ENCODE measurements around the gene TEFM.
"Not testable (repeated sequence)": the region's sequence is repeated elsewhere in the genome, so short reads cannot be mapped to it uniquely, and the experiment has no call there.

Gene TEFM

DNA sequence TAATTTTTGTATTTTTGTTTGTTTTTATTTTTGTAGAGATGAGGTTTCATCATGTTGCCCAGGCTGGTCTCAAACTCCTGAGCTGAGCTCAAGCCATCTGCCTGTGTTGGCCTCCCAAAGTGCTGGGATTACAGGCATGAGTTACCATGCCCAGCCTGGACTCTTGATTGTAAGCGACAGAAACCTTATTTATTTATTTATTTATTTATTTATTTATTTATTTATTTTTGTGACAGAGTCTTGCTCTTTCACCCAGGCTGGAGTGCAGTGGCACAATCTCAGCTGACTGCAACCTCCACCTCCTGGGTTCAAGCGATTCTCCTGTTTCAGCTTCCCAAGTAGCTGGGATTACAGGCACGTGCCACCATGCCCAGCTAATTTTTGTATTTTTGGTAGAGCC is 23.8 kb upstream of the TEFM start:
- H3K9me3 ChIP-seq (ENCODE audit: low read length); H3K4me1 ChIP-seq (ENCODE audit: insufficient read depth, low read length); H3K27me3 ChIP-seq (ENCODE audit: insufficient read depth, low read length): not testable (repeated sequence)

DNA sequence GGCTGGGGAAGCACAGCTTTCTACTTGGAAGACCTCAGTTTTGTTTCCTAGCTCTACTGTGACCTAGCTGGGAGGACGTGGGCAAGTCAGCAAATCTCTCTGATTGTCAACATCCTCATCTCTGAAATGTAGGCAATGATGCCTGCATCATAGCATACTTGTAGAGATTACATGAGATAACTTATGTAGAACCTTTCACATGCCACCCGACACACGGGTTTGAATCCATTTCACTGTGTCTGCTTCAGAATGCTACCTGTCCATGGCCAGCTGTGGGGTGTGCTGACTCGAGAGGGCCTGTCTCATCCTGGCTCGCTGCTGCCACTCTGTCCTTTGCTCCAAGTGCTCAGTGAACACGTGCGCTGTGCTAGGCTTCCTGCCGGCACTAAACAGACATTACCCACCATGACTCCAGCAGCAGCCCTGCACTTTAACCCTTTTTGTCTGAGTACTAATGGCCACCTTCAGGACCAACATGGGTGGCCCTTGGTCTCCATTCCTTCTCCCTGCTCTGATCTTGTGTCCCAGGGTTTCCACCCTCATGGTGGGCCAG is 23.1 kb upstream of the TEFM start:
- H2AFZ ChIP-seq (ENCODE audit: low read depth, low read length) = no peak overlapping the region
- no peaks in the 10 kb centered on the region for H3K36me3 ChIP-seq (ENCODE audit: insufficient read depth, low read length)
- H3K27me3 ChIP-seq (ENCODE audit: insufficient read depth, low read length) = peaks cover 4% of the 10 kb centered on the region
- H3K4me1 ChIP-seq (ENCODE audit: insufficient read depth, low read length) = no peaks in the 10 kb centered on the region
- no peaks in the 10 kb centered on the region for H3K9me3 ChIP-seq (ENCODE audit: low read length)
- H3K4me3 ChIP-seq (ENCODE audit: low read length) = no peak overlapping the region

More for the DNA sequence above, 23.8 kb upstream of the TEFM start:
- not testable (repeated sequence) for H3K36me3 ChIP-seq (ENCODE audit: insufficient read depth, low read length); H2AFZ ChIP-seq (ENCODE audit: low read depth, low read length); H3K4me3 ChIP-seq (ENCODE audit: low read length)

DNA sequence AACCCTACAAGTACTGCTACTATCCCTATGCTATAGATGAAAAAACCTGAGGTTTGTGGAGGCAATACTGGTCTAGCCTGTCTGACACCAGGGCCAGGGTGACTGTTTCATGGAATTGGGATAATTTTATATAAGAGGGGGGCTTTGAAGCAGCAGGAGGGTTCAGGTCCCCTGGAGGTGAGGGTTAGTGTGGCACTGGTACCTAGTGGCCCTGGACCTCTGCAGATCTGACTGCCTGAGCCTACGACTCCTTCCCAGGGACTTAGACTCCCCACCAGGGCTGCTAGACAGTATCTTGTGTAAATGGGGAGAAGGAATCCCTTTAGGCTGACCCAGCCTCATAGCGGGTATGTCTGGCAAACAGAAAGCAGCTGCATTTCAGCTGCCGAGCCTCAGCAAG is 22.5 kb upstream of the TEFM start:
- H3K27me3 ChIP-seq (ENCODE audit: insufficient read depth, low read length) = peaks cover 9% of the 10 kb centered on the region
- no peaks in the 10 kb centered on the region for H3K4me1 ChIP-seq (ENCODE audit: insufficient read depth, low read length)
- no peaks in the 10 kb centered on the region for H3K36me3 ChIP-seq (ENCODE audit: insufficient read depth, low read length)
- H2AFZ ChIP-seq (ENCODE audit: low read depth, low read length) = no peak overlapping the region
- no peak overlapping the region for H3K4me3 ChIP-seq (ENCODE audit: low read length)
- H3K9me3 ChIP-seq (ENCODE audit: low read length) = no peaks in the 10 kb centered on the region

DNA sequence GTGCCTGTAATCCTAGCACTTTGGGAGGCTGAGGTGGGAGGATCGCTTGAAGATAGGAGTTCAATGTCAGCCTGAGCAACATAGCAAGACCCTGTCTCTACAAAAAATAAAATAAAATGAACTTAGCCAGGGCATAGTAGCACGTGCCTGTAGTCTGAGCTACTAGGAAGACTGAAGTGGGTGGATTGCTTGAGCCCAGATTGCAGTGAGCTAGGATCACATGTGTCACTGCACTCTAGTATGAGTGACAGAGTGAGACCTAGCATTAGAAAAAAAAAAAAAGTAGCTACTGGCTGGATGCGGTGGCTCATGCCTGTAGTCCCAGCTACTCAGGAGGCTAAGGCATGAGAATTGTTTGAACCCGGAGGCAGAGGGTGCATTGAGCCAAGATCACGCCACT is 21.7 kb upstream of the TEFM start:
- Histone ChIP-seq H3K4me1 (ENCODE audit: insufficient read depth, low read length) (no peaks in the 10 kb centered on the region), H2AFZ (ENCODE audit: low read depth, low read length) (no peak overlapping the region), H3K9me3 (ENCODE audit: low read length) (no peaks in the 10 kb centered on the region), H3K36me3 (ENCODE audit: insufficient read depth, low read length) (no peaks in the 10 kb centered on the region), H3K27me3 (ENCODE audit: insufficient read depth, low read length) (peaks cover 16% of the 10 kb centered on the region), H3K4me3 (ENCODE audit: low read length) (no peak overlapping the region)

DNA sequence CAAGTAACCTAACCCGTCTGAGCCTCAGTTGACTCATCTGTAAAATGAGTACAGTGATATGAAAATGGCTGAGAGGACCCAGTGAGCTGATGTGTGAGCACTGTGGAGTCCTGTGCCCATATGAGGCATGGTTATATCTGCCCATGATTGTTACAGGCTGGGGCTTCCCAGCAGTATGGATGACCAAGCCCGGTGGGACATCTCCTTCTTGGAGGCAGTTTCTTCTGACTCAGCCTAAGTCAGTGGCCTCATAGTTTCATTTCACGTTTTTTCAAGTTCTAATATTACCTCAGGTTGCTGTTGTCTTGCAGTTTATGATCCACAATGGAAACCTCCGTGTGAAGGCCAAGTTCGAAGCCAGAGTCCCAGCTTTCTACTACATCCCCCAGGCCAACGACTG is 20.5 kb upstream of the TEFM start:
- Histone ChIP-seq H3K36me3 (ENCODE audit: insufficient read depth, low read length) (no peaks in the 10 kb centered on the region), H2AFZ (ENCODE audit: low read depth, low read length) (no peak overlapping the region), H3K9me3 (ENCODE audit: low read length) (no peaks in the 10 kb centered on the region), H3K4me1 (ENCODE audit: insufficient read depth, low read length) (peaks cover 5% of the 10 kb centered on the region), H3K27me3 (ENCODE audit: insufficient read depth, low read length) (peaks cover 28% of the 10 kb centered on the region), H3K4me3 (ENCODE audit: low read length) (no peak overlapping the region)

DNA sequence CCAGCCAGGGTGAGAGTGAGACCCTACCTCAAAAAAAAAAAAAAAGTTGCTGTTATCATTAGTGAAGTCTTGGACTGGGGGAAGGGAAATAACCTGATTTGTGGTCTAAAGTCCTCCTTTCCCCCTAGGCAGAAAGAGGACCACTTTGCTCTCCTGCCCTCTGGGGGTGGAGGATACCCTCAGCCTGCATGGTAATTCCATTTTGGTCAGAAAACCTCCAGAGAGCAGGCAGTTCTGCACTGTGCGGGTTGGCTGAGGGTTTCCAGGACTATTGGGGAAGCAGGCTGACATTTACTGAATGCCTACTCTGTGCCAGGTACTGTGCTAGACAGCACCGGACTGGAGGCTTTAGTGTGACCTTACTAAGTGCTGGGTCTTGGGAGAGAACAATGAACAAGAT is 18.3 kb upstream of the TEFM start:
- H2AFZ ChIP-seq (ENCODE audit: low read depth, low read length) = no peak overlapping the region
- H3K4me3 ChIP-seq (ENCODE audit: low read length) = no peak overlapping the region
- no peaks in the 10 kb centered on the region for H3K36me3 ChIP-seq (ENCODE audit: insufficient read depth, low read length)
- H3K4me1 ChIP-seq (ENCODE audit: insufficient read depth, low read length) = peaks cover 13% of the 10 kb centered on the region
- no peaks in the 10 kb centered on the region for H3K9me3 ChIP-seq (ENCODE audit: low read length)
- H3K27me3 ChIP-seq (ENCODE audit: insufficient read depth, low read length) = peaks cover 39% of the 10 kb centered on the region

DNA sequence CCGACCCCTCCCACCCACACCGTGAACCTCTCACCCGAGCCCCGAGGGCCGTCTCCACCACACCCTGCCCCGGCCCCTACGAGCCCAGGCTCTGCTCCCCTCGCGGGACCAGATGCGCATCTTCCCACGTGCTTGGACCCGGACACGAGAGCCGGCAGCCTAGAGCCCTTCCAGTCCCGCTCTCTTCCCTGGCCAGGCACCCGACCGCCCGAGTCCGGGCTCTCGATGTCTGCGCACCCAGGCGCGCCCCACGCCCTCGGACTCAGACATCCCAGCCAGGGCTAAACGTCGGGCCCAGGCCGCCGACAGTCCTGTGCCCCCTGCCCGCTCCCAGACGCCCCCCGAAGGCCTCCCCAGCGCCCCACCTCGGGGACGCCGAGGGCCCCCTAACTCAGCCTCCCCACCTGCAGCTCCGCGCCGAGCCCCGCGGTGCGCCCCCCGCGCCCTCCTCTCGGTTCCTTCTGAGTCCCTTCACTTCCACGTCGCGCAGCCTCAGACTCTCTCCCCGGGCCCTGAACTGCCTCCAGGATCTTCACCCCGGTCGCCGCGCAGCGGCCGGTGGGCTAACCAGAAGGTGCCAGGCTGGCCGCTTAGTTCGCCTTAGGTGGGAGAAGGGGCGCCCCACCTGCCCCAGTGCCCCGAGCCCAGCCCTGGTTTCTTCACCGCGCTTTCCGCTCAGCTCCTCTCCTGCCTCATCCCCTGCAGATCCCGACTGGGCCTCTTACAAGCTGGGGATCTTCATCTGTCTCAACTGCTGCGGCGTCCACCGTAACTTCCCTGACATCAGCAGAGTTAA is 16.4 kb upstream of the TEFM start:
- H3K36me3 ChIP-seq (ENCODE audit: insufficient read depth, low read length) = no peaks in the 10 kb centered on the region
- peak overlapping the region; percentile 48 for H2AFZ ChIP-seq (ENCODE audit: low read depth, low read length)
- H3K9me3 ChIP-seq (ENCODE audit: low read length) = no peaks in the 10 kb centered on the region
- H3K4me1 ChIP-seq (ENCODE audit: insufficient read depth, low read length) = peaks cover 13% of the 10 kb centered on the region
- peaks cover 39% of the 10 kb centered on the region for H3K27me3 ChIP-seq (ENCODE audit: insufficient read depth, low read length)
- H3K4me3 ChIP-seq (ENCODE audit: low read length) = peak overlapping the region; percentile 22

DNA sequence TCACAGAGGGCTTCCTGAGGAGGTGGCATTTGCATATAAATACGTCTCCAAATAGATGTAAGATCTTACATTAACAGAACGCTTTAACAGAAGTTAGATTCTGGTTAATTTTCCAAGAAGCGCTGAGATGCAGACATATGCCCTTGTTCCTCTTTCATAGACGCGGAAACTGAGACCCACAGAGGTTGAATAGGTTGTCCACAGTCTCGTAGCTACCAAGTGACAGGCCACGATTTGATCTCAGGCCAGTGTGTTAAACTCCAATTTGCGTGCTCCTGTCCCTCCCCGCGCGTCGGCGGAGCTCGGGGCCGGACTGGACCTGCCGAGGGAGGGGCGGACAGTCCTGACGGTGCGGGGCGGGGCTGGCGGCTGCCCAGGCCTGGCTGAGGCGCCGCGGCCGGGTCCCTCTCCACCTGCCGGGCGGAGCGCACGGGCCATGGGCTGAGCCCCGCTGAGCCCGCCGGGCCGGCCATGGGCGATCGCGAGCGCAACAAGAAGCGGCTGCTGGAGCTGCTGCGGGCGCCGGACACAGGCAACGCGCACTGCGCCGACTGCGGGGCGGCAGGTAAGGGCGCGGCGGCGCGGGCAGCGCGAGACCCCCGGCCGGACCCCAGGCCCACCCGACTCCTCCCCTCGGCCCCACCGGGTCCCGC is 15.6 kb upstream of the TEFM start, which contains the start of gene ADAP2:
Gene ADAP2, plus strand, starts transcription at position 402 of the 653 bp plus-strand sequence. Its CDS starts 70 bp downstream, at position 472.
- Histone ChIP-seq H2AFZ (ENCODE audit: low read depth, low read length) (peak within 1 kb of the TSS; percentile 48), H3K4me1 (ENCODE audit: insufficient read depth, low read length) (peaks cover 13% of the 10 kb centered on the region), H3K27me3 (ENCODE audit: insufficient read depth, low read length) (peaks cover 39% of the 10 kb centered on the region), H3K36me3 (ENCODE audit: insufficient read depth, low read length) (no peaks in the 10 kb centered on the region), H3K9me3 (ENCODE audit: low read length) (no peaks in the 10 kb centered on the region), H3K4me3 (ENCODE audit: low read length) (peak within 1 kb of the TSS; percentile 22)

DNA sequence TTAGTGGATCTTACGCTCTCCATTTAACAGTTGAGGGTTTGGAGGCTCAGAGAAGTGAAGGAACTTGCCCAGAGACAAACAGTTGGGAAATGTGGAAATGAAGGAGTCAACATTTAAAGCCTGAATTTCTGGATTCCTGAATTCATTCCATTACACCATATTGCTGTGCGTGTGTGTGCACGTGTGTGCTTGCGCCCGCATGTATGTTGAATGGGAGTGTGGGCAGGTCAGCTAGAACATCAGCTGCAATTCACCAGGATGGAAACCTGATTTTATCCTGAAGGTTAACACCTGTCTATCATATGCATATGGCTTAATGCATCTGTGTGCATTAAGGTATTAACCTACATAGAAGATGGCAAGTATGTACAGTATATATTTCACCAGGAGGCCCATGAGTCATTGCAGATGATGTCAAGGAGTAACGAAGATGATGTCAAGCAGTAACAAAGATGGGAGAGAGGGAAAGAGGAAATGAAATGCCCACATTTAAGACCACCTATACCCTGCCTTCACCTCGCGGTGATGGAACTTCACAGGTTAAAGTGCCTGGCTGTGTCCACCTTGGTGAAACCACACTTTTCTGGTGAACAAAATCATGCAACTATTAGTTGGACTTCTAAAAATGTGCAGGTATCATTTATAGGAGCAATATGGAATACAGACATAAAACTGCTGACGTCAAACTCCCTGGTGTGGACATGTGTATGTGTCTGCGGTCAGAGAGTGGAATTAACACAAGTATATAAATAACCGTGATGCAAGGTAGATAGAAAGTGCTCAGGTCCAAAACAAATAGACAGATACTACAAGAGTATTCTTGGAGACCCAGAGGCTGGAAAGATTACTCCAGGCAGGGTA is 14.9 kb upstream of the TEFM start:
- Histone ChIP-seq H3K9me3 (ENCODE audit: low read length) (no peaks in the 10 kb centered on the region), H3K4me1 (ENCODE audit: insufficient read depth, low read length) (peaks cover 13% of the 10 kb centered on the region), H3K36me3 (ENCODE audit: insufficient read depth, low read length) (no peaks in the 10 kb centered on the region), H3K4me3 (ENCODE audit: low read length) (no peak overlapping the region), H2AFZ (ENCODE audit: low read depth, low read length) (no peak overlapping the region), H3K27me3 (ENCODE audit: insufficient read depth, low read length) (peaks cover 39% of the 10 kb centered on the region)

DNA sequence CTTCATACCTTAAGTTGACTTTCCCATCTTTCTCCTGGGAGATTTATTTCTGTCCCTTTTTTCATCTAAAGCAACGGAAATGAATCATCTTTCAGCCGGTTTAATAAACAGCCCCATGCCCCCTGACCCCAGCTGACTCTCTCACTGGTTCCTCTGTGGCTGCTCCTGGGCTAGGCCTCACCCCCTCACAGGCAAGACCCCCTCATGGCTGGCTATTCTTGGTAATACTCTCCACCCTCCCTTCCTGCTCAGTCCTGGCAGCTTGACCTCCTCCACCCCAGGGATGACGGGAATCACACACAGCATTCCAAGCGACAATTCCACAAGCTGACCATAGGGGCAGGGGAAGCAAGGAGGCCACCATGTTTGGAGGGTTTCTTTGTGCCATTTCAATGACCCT is 14.2 kb upstream of the TEFM start:
- Histone ChIP-seq H3K27me3 (ENCODE audit: insufficient read depth, low read length) (peaks cover 39% of the 10 kb centered on the region), H3K4me1 (ENCODE audit: insufficient read depth, low read length) (peaks cover 13% of the 10 kb centered on the region), H2AFZ (ENCODE audit: low read depth, low read length) (no peak overlapping the region), H3K9me3 (ENCODE audit: low read length) (no peaks in the 10 kb centered on the region), H3K36me3 (ENCODE audit: insufficient read depth, low read length) (no peaks in the 10 kb centered on the region), H3K4me3 (ENCODE audit: low read length) (no peak overlapping the region)

DNA sequence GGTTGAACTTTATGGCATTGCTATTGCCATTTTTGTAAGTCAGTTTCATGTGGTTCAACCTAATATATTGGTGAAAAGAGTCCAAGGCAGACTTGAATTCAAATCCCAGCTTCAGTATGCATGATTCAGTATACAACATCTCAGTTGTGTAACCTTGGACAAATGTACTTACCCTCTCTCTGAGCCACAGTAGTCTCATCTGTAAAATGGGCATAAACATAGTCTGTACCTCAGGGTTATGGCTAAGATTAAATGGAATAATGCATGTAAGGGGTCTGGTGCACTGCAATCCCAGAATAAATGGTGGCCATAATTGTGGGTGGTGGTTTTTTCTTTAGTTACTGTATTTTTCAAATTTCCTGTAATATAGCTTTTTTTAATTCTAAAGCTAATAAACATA is 11.0 kb upstream of the TEFM start:
- no peak overlapping the region for H2AFZ ChIP-seq (ENCODE audit: low read depth, low read length)
- no peaks in the 10 kb centered on the region for H3K9me3 ChIP-seq (ENCODE audit: low read length)
- no peaks in the 10 kb centered on the region for H3K36me3 ChIP-seq (ENCODE audit: insufficient read depth, low read length)
- no peak overlapping the region for H3K4me3 ChIP-seq (ENCODE audit: low read length)
- peaks cover 9% of the 10 kb centered on the region for H3K4me1 ChIP-seq (ENCODE audit: insufficient read depth, low read length)
- peaks cover 16% of the 10 kb centered on the region for H3K27me3 ChIP-seq (ENCODE audit: insufficient read depth, low read length)

DNA sequence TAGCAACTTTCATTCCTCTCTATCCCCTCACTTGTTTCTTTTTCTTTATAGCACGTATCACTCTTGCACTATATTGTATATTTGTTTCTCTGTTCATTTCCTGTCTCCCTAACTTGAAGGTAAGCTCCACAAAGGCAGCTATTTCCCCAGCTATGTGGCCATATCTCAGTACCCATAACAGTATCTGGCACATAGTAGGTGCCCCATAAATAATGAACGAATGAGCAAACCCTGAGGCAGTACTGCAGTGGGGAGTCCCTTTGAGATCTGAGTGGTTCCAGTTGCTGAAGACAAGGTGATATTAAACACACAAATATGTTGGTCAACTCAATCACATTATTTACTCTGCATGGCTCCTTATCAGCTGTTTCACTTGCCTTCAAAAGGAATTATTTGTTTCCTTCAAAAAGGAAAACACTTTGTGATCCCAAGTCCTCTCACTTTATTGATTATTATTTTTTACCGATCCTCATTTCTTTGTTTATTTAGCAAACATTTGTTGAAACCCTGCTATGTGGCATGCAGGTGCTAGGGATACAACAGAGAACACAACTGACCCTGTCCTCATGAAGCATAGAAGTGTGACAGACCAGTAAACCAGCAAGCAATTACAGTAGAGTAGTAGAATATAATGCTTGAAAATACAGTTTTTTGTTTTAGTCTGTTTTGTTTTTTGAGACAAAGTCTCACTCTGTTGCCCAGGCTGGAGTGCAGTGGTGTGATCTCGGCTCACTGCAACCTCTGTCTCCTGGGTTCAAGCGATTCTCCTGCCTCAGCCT is 10.0 kb upstream of the TEFM start:
- peaks cover 8% of the 10 kb centered on the region for H3K4me1 ChIP-seq (ENCODE audit: insufficient read depth, low read length)
- H3K36me3 ChIP-seq (ENCODE audit: insufficient read depth, low read length) = no peaks in the 10 kb centered on the region
- H3K4me3 ChIP-seq (ENCODE audit: low read length) = no peak overlapping the region
- H3K27me3 ChIP-seq (ENCODE audit: insufficient read depth, low read length) = peaks cover 6% of the 10 kb centered on the region
- H3K9me3 ChIP-seq (ENCODE audit: low read length) = no peaks in the 10 kb centered on the region
- no peak overlapping the region for H2AFZ ChIP-seq (ENCODE audit: low read depth, low read length)

All from neuron (in vitro differentiated cells).